NCI-H2227 treated with DMSO at 0.1 percent for 48 hours (cell line): Measurements from ENCODE around the gene RETREG2.

ENCODE experiments used
- DNase-seq: peaks from one replicate; lab custom pipeline; 2025; lab: John Stamatoyannopoulos, UW

The RETREG2 gene

GRCh38 chr2:219215871-219216534 lies 37.9 kb downstream of the RETREG2 start:
- DNase-seq = no peak

- DNase-seq = no peak
These were observed 38.5 kb downstream of the RETREG2 start for GRCh38 chr2:219216535-219216915.

DNA sequence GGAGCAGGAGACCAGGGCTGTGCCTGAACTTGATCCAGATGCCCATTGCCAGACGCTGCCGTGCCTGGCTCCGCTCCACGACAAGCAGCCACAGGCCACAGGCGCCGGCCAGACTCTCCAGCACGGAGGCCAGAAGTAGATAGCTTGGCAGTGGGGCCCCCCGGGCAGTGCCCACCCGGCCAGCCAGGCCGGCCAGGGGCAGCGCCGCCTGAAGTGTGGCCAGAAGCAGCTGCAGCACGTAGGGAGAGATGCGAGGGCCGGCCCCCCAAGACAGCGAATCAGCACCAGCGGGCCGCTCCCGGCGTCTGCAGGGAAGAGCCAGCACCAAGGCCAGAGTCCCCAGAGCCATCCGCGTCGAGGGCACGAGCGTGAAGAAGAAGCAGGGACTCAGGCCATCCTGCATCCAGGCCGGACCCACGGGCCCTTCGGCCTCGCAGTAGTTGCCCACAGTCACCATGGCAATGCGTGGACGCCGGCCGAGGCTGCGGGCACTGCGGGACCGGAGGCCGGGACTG lies 40.2 kb downstream of the RETREG2 start:
- DNase-seq = peak; percentile 49

GRCh38 chr2:219218732-219219701 lies 40.9 kb downstream of the RETREG2 start, which contains the start of gene ABCB6:
Gene ABCB6, minus strand, starts transcription at chr2:219218958. Its CDS starts 285 bp downstream, at chr2:219218673.
- peak; percentile 96 for DNase-seq

- DNase-seq = no peak
These were observed 41.9 kb downstream of the RETREG2 start for GRCh38 chr2:219219784-219220532.

- no peak for DNase-seq
These were observed 42.8 kb downstream of the RETREG2 start for GRCh38 chr2:219220652-219221402.

GRCh38 chr2:219221957-219222518 lies 44.0 kb downstream of the RETREG2 start:
- DNase-seq = no peak

DNA sequence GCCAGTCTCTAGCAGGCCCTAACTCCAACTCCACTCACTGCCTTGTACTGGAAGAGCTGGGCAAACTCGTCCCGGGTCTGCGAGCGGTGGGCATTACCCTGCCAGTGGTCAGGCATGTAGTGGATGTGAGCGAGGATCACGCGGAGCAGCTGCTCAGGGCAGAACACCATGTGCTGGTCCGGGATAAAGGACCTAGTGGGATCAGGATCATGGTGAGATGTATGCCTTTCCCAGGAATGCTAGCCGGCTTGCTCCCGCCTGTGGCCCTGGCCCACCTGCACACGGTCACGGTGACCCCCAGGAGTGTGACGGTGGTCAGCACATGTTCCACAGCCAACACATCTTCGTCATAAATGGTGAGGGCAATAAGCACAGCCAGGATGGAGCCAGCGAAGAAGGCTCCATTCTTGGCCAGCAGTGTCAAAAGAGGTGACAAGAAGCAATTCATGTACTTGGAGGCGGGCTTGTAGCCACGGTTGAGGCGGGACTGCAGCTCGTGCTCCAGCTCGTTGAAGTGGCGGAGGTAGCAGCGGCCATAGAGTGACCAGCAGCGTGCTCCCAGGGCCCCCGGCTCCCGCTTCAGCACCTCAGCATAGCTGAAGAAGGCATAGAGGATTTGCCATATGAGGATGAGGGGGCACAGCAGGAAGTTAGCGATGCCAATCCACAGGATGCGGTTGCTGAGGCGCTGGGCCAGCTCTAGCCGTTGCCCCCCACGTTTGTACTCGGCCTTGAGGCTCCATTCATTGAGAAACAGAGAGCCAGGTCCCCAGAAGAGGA lies 45.9 kb downstream of the RETREG2 start:
- no peak for DNase-seq

DNA sequence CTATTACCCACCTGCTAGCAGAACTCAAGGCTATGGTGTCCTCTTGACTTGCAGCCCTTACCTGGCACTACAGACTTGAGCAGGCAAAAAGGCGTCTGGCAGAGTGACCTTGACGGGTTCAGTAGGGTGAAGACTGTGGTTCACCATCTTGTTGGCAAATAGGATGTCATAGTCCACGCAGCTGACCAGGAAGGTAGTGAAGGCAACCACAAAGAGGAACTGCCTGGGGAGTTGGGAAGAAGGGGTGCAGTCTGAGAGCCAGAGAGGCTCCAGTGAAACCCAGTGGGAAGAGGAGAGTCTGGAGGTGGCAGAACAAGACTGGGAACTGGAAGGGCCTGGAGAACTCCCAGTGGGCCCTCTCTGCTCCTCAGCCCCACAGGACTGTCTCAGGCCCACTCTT lies 47.3 kb downstream of the RETREG2 start:
- no peak for DNase-seq

DNA sequence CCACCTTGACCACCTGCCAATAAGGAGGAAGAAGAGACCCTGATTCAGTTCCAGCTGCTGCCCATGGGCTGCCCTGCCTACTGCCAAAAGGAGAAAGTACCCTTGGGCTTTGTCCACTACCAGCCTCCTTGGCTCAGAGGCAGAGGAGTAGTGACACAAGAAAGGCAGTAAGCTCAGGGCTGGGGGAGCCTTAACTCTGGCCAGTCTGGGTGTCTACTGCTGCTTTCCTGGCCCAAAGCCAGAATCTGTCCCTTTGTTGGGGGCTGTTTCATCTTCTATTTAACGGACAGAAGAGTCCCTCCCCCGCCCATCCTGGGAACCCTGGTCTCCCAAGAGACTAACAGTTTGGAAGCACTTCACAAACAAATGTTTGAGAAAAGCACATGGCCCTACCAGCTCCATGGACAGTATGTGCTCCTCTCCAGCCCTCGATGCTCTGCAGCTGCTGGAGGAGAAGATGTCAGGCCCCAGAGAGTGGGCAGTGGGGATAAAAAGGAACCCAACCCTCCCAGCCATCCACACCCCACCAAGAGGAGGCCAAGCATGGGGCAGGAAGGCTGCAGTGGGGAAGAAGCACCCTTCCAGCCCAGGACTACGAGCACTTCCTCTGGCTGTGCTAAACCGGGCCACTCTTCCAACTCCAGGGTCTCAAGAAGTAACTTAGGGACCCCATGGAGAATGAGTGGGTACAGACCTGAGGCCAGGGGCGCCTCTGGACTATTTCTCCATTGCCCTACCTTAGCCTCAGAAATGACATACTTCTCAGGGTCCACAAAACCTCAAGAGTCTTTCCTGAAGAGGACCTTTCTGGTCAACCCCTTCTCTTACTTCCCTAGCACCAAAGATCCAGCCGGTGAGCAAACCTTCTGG lies 50.2 kb downstream of the RETREG2 start:
- no peak for DNase-seq

DNA sequence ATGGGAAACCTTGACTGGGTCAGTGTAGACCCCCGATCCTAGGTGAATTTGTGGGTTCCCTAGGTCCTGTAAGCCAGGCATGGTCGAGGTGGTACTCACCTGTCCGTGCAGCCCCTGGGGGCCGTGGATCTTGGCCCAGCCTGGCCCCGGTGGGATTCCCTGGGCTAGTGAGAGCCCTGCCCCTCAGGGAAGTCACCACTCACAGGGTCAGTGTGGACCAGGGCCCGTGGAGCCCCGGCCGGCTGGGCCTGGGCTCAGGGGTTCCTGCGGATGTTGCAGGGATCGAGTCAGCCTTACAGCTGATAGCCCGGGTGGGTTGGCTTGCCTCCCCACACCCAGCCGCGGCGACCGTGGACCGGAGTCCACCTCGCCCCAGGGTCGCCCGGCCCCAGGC lies 50.8 kb downstream of the RETREG2 start:
- no peak for DNase-seq

GRCh38 chr2:219229305-219230058 lies 51.4 kb downstream of the RETREG2 start, which contains the start of the genes ANKZF1 and ATG9A:
Gene ANKZF1, plus strand, starts transcription at chr2:219229806. Its CDS starts 452 bp downstream, at chr2:219230258.
Gene ATG9A, minus strand, starts transcription at chr2:219229636. Its CDS starts 1,612 bp downstream, at chr2:219228024.
- DNase-seq = peak; percentile 98

- no peak for DNase-seq
These were observed 52.0 kb downstream of the RETREG2 start for GRCh38 chr2:219230059-219230540.

- DNase-seq = no peak
These were observed 56.3 kb downstream of the RETREG2 start for GRCh38 chr2:219234331-219234730.
